Astrocyte (in vitro differentiated cells and primary cell): ENCODE measurements around the gene GMDS. TPM values are rescaled to one million over a fixed set of nuclear protein-coding genes. Genes with fewer than 3 reads are reported as not detected.
A peak's percentile ranks its signal among the peaks of the same experiment; 100 is the strongest.

Experiments
- DNase-seq: peaks from one replicate; pipeline ENCODE4 v3.0.0-alpha.2; 2010; ENCODE audit warnings: low read depth
- FAIRE-seq: peaks from 2 replicates; lab custom pipeline; 2011; peaks lifted over from hg19 to GRCh38; lab: Jason Lieb, UNC
- H2AFZ ChIP-seq: 2 replicates; pipeline ENCODE4 v1.6.0; 2012; ENCODE audit warnings: low read depth, low read length, inconsistent platforms
- H3K27ac ChIP-seq: 2 replicates; pipeline ENCODE4 v1.5.1; 2011; ENCODE audit warnings: low read depth, low read length, inconsistent platforms
- H3K27me3 ChIP-seq: 2 replicates; pipeline ENCODE4 v1.6.0; 2011; ENCODE audit warnings: low read length, inconsistent platforms; ENCODE audit not compliant: insufficient read depth
- H3K36me3 ChIP-seq: 2 replicates; pipeline ENCODE4 v1.5.1; 2011; ENCODE audit warnings: low read length, inconsistent platforms; ENCODE audit not compliant: insufficient read depth
- H3K4me1 ChIP-seq: 2 replicates; pipeline ENCODE4 v1.5.1; 2011; ENCODE audit warnings: low read length, inconsistent platforms; ENCODE audit not compliant: insufficient read depth
- H3K4me2 ChIP-seq: 2 replicates; pipeline ENCODE4 v1.6.0; 2012; ENCODE audit warnings: low read length, inconsistent platforms
- H3K4me3 ChIP-seq: 2 replicates; pipeline ENCODE4 v1.5.1; 2011; ENCODE audit warnings: low read depth, mild to moderate bottlenecking, low read length, inconsistent platforms; ENCODE audit not compliant: insufficient read depth
- H3K79me2 ChIP-seq: 2 replicates; pipeline ENCODE4 v1.6.0; 2012; ENCODE audit warnings: mild to moderate bottlenecking, low read length, inconsistent platforms; ENCODE audit not compliant: insufficient read depth
- H3K9ac ChIP-seq: 2 replicates; pipeline ENCODE4 v1.6.0; 2012; ENCODE audit warnings: mild to moderate bottlenecking, low read length, inconsistent platforms
- H3K9me3 ChIP-seq: 2 replicates; pipeline ENCODE4 v1.5.1; 2012; ENCODE audit warnings: low read depth, mild to moderate bottlenecking, low read length, inconsistent platforms; ENCODE audit not compliant: insufficient read depth
- H4K20me1 ChIP-seq: 2 replicates; pipeline ENCODE4 v1.6.0; 2012; ENCODE audit warnings: low read length, inconsistent platforms; ENCODE audit not compliant: insufficient read depth
- H3K27ac Mint-ChIP-seq: one replicate; pipeline ENCODE4 v1.8.0; 2021; ENCODE audit warnings: mild to moderate bottlenecking, mixed read lengths; ENCODE audit not compliant: unreplicated experiment
- H3K27me3 Mint-ChIP-seq: one replicate; pipeline ENCODE4 v1.8.0; 2021; ENCODE audit warnings: low read depth, mixed read lengths; ENCODE audit not compliant: unreplicated experiment
- H3K36me3 Mint-ChIP-seq: one replicate; pipeline ENCODE4 v1.8.0; 2021; ENCODE audit warnings: low read depth, mixed read lengths; ENCODE audit not compliant: unreplicated experiment
- H3K4me1 Mint-ChIP-seq: one replicate; pipeline ENCODE4 v1.8.0; 2021; ENCODE audit warnings: low read depth, mixed read lengths; ENCODE audit not compliant: unreplicated experiment
- H3K4me3 Mint-ChIP-seq: one replicate; pipeline ENCODE4 v1.8.0; 2021; ENCODE audit warnings: mild to moderate bottlenecking, moderate library complexity, mixed read lengths; ENCODE audit not compliant: unreplicated experiment
- H3K9me3 Mint-ChIP-seq: one replicate; pipeline ENCODE4 v1.8.0; 2021; ENCODE audit warnings: mild to moderate bottlenecking, mixed read lengths; ENCODE audit not compliant: unreplicated experiment
- CTCF ChIP-seq: IDR thresholded peaks from 2 replicates; pipeline ENCODE4 v1.5.1; 2011; ENCODE audit warnings: low read depth, mild to moderate bottlenecking, inconsistent platforms, low read length, moderate library complexity; ENCODE audit not compliant: insufficient read depth
- EZH2 ChIP-seq: IDR thresholded peaks from 2 replicates; pipeline ENCODE4 v1.6.1; 2012; ENCODE audit warnings: mild to moderate bottlenecking, low read length, inconsistent platforms; ENCODE audit not compliant: insufficient read depth
- total RNA-seq: library from RNA; stranded (reverse); gene quantifications from 2 replicates; pipeline ENCODE4 v1.2.1, GENCODE V29; 2021

GMDS gene
- total RNA-seq, 1 donor from 2014 or later = 9.4 TPM

GRCh38 chr6:2165286-2165685, 80.1 kb downstream of the GMDS start:
- H3K4me1 ChIP-seq = peaks cover 21% of the 10 kb centered on the region
- H3K79me2 ChIP-seq = no peaks in the 10 kb centered on the region
- DNase-seq = no peak
- H3K4me2 ChIP-seq = no peak overlapping the region
- FAIRE-seq = no peak
- no peak overlapping the region for H3K4me3 ChIP-seq
- no peak overlapping the region for H3K27ac Mint-ChIP-seq
- TF ChIP-seq CTCF (no peak), EZH2 (no peak)
- H3K36me3 Mint-ChIP-seq = no peaks in the 10 kb centered on the region
- H3K27me3 ChIP-seq = no peaks in the 10 kb centered on the region
- H4K20me1 ChIP-seq = no peaks in the 10 kb centered on the region
- peaks cover 6% of the 10 kb centered on the region for H3K9me3 Mint-ChIP-seq
- H3K4me3 Mint-ChIP-seq = no peak overlapping the region
- no peak overlapping the region for H3K27ac ChIP-seq
- H3K9me3 ChIP-seq = no peaks in the 10 kb centered on the region
- H3K27me3 Mint-ChIP-seq = no peaks in the 10 kb centered on the region
- no peak overlapping the region for H3K9ac ChIP-seq
- no peaks in the 10 kb centered on the region for H3K36me3 ChIP-seq
- peaks cover 18% of the 10 kb centered on the region for H3K4me1 Mint-ChIP-seq
- H2AFZ ChIP-seq = no peak overlapping the region

- Histone ChIP-seq H3K4me2 (no peak overlapping the region), H3K36me3 (no peaks in the 10 kb centered on the region), H3K4me1 (peaks cover 21% of the 10 kb centered on the region), H3K79me2 (no peaks in the 10 kb centered on the region), H2AFZ (no peak overlapping the region), H3K4me3 (no peak overlapping the region), H3K27me3 (no peaks in the 10 kb centered on the region), H3K9me3 (no peaks in the 10 kb centered on the region), H4K20me1 (no peaks in the 10 kb centered on the region), H3K9ac (no peak overlapping the region), H3K27ac (no peak overlapping the region)
- Mint-ChIP-seq H3K27ac (no peak overlapping the region), H3K36me3 (no peaks in the 10 kb centered on the region), H3K27me3 (no peaks in the 10 kb centered on the region), H3K9me3 (peaks cover 6% of the 10 kb centered on the region), H3K4me3 (no peak overlapping the region), H3K4me1 (peaks cover 18% of the 10 kb centered on the region)
- DNase-seq (no peak), FAIRE-seq (no peak)
- TF ChIP-seq CTCF = no peak
- no peak for TF ChIP-seq EZH2
Measured at GRCh38 chr6:2164481-2164880, 80.9 kb downstream of the GMDS start.

- no peak for FAIRE-seq
- H3K27me3 Mint-ChIP-seq = no peaks in the 10 kb centered on the region
- Histone ChIP-seq H3K79me2 (no peaks in the 10 kb centered on the region), H3K4me3 (no peak overlapping the region), H3K9me3 (no peaks in the 10 kb centered on the region), H2AFZ (no peak overlapping the region), H3K27ac (no peak overlapping the region), H3K36me3 (no peaks in the 10 kb centered on the region), H3K9ac (no peak overlapping the region), H3K4me1 (peaks cover 19% of the 10 kb centered on the region), H3K4me2 (peak overlapping the region; percentile 10), H4K20me1 (no peaks in the 10 kb centered on the region), H3K27me3 (no peaks in the 10 kb centered on the region)
- peaks cover 26% of the 10 kb centered on the region for H3K4me1 Mint-ChIP-seq
- H3K36me3 Mint-ChIP-seq = no peaks in the 10 kb centered on the region
- TF ChIP-seq EZH2 (no peak), CTCF (no peak)
- no peak for DNase-seq
- H3K9me3 Mint-ChIP-seq = peaks cover 6% of the 10 kb centered on the region
- H3K27ac Mint-ChIP-seq = no peak overlapping the region
- no peak overlapping the region for H3K4me3 Mint-ChIP-seq
Measured at GRCh38 chr6:2162079-2162445, 83.3 kb downstream of the GMDS start.
